ENCODE measurements around the gene FNBP1L.

- TF ChIP-seq CTCF (optimal IDR thresholded peaks at IDR 0.05 in 1 of 3, IDR thresholded peaks at IDR 0.05 in 1 of 3, conservative IDR thresholded peaks at IDR 0.05 in 1 of 3; ENCODE audit: extremely low read depth in 1 of 3, insufficient read depth in 2 of 3, low read length in 3 of 3) (no peak), EZH2 (IDR thresholded peaks at IDR 0.05; ENCODE audit: low read length) (no peak)
These were observed 111.1 kb downstream of the FNBP1L start for GRCh38 chr1:93559045-93559444.
